Activated naive CD8-positive, alpha-beta T cell treated with anti-CD3 and anti-CD28 coated beads, Interleukin-2, amount 50 U/mL, for 16 hours (primary cell): Measurements from ENCODE around the gene ARID3B.
"Not testable (repeated sequence)": the region's sequence is repeated elsewhere in the genome, so short reads cannot be mapped to it uniquely, and the experiment has no call there.

Experiments used
- DNase-seq: peaks from one replicate; pipeline ENCODE4 v3.0.0-alpha.2; 2020; ENCODE audit warnings: low read depth, low spot score

Gene ARID3B

DNA sequence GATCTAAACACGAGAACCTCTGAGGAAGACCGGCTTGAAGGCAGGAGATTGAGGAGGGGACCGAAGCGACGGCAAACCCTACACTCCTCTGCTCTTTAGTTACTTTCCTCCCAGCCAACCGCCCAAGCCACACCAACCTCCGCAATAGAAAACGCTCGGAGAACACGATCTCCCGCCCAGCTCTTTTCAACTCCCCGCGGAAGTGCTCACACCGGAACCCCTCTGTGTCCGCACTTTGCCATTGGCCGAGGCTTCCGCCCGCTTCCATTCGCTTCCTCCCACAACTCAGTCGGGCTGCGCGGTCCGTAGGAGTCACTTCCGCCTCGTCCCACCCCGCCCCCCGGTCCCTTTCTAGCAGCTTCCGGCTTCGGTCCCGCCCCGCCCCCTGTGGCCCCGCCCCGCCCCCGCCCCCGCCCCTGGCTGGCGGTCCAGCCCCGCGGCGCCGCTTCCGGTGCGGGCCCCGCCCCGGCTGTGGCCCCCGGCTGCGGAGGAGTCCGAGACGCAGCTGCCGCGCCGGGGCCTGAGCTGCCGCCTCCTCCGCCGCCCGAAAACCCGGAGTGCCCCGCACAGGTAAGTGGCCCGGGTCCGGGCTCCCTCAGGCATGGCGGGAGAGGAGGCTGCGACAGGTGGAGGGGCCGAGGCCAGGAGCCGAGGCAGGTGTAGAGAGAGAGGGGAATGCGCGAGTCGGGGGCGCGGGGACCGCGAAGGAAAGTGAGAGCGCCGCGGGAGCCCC lies at the start of gene ARID3B:
Gene ARID3B, plus strand, starts transcription at position 460 of the 733 bp plus-strand sequence. CDS start 2,717 bp downstream, outside the sequence.
- DNase-seq, result peak; percentile 88

GRCh38 chr15:74496648-74497047 lies 44.4 kb upstream of the ARID3B start:
- no peak for DNase-seq

GRCh38 chr15:74497584-74497983 lies 43.4 kb upstream of the ARID3B start:
- no peak for DNase-seq

- no peak for DNase-seq
Observed at GRCh38 chr15:74499366-74499765, 41.7 kb upstream of the ARID3B start.

- no peak for DNase-seq
Observed at GRCh38 chr15:74500401-74500800, 40.6 kb upstream of the ARID3B start.

- DNase-seq, result no peak
Observed at GRCh38 chr15:74502301-74502700, 38.7 kb upstream of the ARID3B start.

- DNase-seq, result no peak
Observed at GRCh38 chr15:74504418-74504817, 36.6 kb upstream of the ARID3B start.

GRCh38 chr15:74504836-74505235 lies 36.2 kb upstream of the ARID3B start:
- no peak for DNase-seq

- no peak for DNase-seq
Observed at GRCh38 chr15:74505837-74506514, 35.0 kb upstream of the ARID3B start.

DNA sequence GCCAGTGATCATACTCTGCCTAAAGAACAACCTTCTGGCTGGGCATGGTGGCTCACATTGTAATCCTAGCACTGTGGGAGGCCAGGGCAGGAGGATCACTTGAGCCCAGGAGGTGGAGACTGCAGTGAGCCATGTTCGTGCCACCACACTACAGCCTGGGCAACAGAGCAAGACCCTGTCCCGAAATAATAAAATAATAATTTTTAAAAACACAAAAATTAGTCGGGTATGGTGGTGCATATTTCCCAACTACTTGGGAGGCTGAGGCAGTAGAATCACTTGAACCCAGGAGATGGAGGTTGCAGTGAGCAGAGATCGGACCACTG lies 34.5 kb upstream of the ARID3B start:
- DNase-seq, result no peak

- DNase-seq, result no peak
Observed at GRCh38 chr15:74511583-74511982, 29.4 kb upstream of the ARID3B start.

DNA sequence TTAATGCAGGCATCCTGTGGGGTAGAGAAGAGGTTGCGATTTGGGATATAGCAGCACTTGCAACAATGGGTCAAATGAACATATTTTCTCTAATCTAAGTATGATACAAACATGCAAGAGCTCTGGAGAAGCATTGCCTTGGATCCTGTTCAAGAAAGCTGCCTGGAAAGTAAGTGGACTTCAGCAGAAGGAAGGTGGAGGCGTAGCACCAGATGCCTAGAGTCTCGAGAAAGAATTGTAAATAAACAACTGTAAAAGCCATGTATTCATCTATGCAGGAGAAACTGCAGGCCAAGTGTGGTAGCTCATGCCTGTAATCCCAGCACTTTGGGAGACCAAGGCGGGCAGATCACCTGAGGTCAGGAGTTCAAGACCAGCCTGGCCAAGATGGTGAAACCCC lies 27.0 kb upstream of the ARID3B start:
- not testable (repeated sequence) for DNase-seq

DNA sequence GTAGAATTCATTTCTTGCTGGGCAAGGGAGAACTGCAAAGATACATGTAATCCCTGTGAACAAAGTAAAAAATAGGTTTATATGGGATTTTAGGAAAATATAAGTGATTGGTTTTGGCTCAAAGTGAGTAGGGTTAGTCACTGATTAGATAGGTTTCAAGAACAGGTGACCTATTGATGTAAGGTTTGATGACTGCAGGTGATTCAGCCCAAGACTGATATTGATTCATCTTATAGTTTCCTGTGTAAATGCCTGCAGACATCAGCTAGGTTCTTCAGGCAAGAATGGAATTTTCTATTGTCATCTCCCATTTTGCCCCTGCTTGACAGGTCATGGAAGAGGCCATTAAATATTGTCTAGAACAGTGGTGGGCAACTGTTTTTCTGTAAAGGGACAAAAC lies 23.9 kb upstream of the ARID3B start:
- DNase-seq, result no peak

DNA sequence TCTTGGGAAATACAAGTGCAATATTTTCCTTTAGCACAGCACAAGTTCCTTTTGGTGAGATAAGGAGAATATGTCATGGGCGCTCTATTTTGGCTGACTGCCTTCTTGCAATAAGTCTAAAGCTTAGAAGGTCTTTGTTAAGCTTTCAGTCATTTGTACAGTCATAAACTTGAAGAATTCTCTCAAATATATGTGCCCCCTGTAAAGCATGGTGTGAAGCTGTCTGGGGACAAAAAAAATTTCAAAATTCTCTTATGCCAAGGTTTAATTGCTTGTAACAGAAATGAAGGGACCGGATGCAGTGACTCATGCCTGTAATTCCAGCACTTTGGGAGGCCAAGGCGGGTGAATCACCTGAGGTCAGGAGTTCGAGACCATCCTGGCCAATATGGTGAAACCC lies 21.7 kb upstream of the ARID3B start:
- DNase-seq, result no peak

GRCh38 chr15:74520407-74520806 lies 20.6 kb upstream of the ARID3B start:
- no peak for DNase-seq

- DNase-seq, result no peak
Observed at GRCh38 chr15:74523982-74524381, 17.0 kb upstream of the ARID3B start.

DNA sequence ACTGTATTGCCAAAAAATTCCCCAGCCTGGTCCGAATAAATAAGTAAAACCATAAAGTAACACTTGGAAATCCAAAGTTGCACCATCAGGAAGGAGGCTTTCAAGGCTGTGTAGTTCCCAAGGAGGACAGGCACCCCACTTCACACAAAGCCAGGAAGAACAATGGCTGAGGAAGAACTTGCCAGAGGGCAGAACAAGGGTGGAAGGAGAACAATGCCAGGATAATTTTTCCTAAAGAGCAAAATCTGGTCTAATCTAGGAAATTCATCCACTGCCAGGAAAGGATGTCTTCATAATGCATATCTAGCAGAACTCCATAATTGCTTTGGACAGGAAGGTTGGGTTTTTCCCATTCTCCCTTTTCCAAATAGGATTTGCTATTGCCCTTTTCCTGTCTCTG lies 15.7 kb upstream of the ARID3B start:
- DNase-seq, result no peak

- DNase-seq, result no peak
Observed at GRCh38 chr15:74525945-74526344, 15.1 kb upstream of the ARID3B start.

DNA sequence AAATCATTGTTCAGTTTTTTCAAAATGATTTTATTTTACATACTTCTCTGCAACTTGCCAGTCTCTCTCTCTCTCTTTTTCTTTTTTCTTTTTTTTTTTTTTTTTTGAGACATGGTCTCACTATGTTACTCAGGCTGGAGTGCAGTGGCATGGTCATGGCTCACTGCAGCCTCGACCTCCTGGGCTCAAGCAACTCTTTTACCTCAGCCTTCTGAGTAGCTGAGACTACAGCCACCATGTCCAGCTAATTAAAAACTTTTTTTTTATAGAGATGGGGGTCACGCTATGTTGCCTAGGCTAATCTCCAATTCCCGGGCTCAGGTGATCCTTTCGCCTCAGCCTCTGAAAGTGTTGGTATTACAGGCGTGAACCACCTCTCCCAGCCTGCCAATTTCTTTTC lies 12.1 kb upstream of the ARID3B start:
- no peak for DNase-seq

- DNase-seq, result no peak
Observed at GRCh38 chr15:74529921-74530320, 11.1 kb upstream of the ARID3B start.

DNA sequence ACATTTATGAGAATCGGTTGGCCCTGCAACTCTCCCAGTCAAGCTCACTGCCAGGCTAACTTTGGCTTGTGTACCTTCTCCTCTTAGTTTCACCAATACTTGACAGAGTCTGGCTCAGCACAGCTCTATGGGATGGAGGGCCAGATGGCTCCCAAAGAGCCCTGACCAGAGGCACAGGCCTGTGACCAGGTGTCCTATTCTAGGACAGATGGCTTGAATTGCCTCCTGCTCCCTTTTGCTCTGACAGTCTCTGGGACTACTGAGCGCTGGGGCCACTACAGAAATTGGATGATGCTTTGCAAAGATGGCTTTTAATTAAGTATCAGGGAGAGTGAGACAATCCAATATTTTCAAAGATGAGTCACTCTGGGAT lies 10.3 kb upstream of the ARID3B start:
- no peak for DNase-seq

GRCh38 chr15:74531144-74531811 lies 9.7 kb upstream of the ARID3B start:
- no peak for DNase-seq
